AG09309 (cell line): ENCODE measurements around the gene ZEB2.

Experiments used
- DNase-seq: peaks from one replicate; pipeline ENCODE4 v3.0.0-alpha.2; 2010; ENCODE audit warnings: low read depth
- H3K4me3 ChIP-seq: 2 replicates; pipeline ENCODE4 v1.5.1; 2011; ENCODE audit warnings: mild to moderate bottlenecking, low read depth, low read length, moderate library complexity; ENCODE audit not compliant: control insufficient read depth
- CTCF ChIP-seq: IDR thresholded peaks from 2 replicates; pipeline ENCODE4 v1.5.1; 2011; ENCODE audit warnings: mild to moderate bottlenecking, low read depth, low read length, inconsistent platforms; ENCODE audit not compliant: insufficient read depth, control insufficient read depth; ENCODE audit errors: missing control alignments

Gene ZEB2

GRCh38 chr2:144438801-144439631 lies 80.9 kb downstream of the ZEB2 start:
- no peak overlapping the region for H3K4me3 ChIP-seq
- TF ChIP-seq CTCF, result no peak
- DNase-seq, result no peak

- no peak for TF ChIP-seq CTCF
- no peak for DNase-seq
- no peak overlapping the region for H3K4me3 ChIP-seq
Measured at GRCh38 chr2:144437636-144438035, 82.3 kb downstream of the ZEB2 start.

- H3K4me3 ChIP-seq, result no peak overlapping the region
- no peak for DNase-seq
- TF ChIP-seq CTCF, result no peak
Measured at GRCh38 chr2:144434425-144435222, 85.3 kb downstream of the ZEB2 start.

- H3K4me3 ChIP-seq, result no peak overlapping the region
- DNase-seq, result no peak
- TF ChIP-seq CTCF, result no peak
Measured at GRCh38 chr2:144432921-144433320, 87.0 kb downstream of the ZEB2 start.

GRCh38 chr2:144431998-144432397 lies 87.9 kb downstream of the ZEB2 start:
- no peak for DNase-seq
- no peak for TF ChIP-seq CTCF
- no peak overlapping the region for H3K4me3 ChIP-seq

GRCh38 chr2:144431392-144431783 lies 88.5 kb downstream of the ZEB2 start:
- H3K4me3 ChIP-seq, result no peak overlapping the region
- no peak for TF ChIP-seq CTCF
- DNase-seq, result no peak
